Measurements from ENCODE around the gene PRDM16. TPM values are rescaled to one million over a fixed set of nuclear protein-coding genes. Genes with fewer than 3 reads are reported as not detected.

Gene PRDM16
- total and polyA plus RNA-seq, 2 of the 4 experiments (the other 2 are of a cell fraction) = 0.02 TPM; not detected in 1

- TF ChIP-seq FOS (IDR thresholded peaks at IDR 0.05; ENCODE audit: low read depth, low read length) = no peak
- no peak for TF ChIP-seq CEBPB (IDR thresholded peaks at IDR 0.05; ENCODE audit: low read depth, low read length)
- no peak for TF ChIP-seq CHD1 (IDR thresholded peaks at IDR 0.05; ENCODE audit: low read depth, low read length)
- no peak for TF ChIP-seq USF2 (IDR thresholded peaks at IDR 0.05; ENCODE audit: low read depth, low read length)
- no peak for TF ChIP-seq SMC3 (IDR thresholded peaks at IDR 0.05; ENCODE audit: low read depth, low read length)
- TF ChIP-seq NFE2L2 (IDR thresholded peaks at IDR 0.05; ENCODE audit: low read depth, low read length) = no peak
- TF ChIP-seq RFX5 (IDR thresholded peaks at IDR 0.05; ENCODE audit: low read depth, low read length) = no peak
- TF ChIP-seq MXI1 (IDR thresholded peaks at IDR 0.05; ENCODE audit: borderline replicate concordance, low read depth, low read length) = no peak
- TF ChIP-seq MAFK (IDR thresholded peaks at IDR 0.05; ENCODE audit: low read depth, low read length) = no peak
- TF ChIP-seq MAZ (IDR thresholded peaks at IDR 0.05; ENCODE audit: borderline replicate concordance, low read depth, low read length) = no peak
- TF ChIP-seq RCOR1 (IDR thresholded peaks at IDR 0.05; ENCODE audit: insufficient replicate concordance, low read length) = no peak
- no peak for TF ChIP-seq CTCF (conservative IDR thresholded peaks at IDR 0.05; ENCODE audit: low read depth, low read length)
- TF ChIP-seq RAD21 (IDR thresholded peaks at IDR 0.05; ENCODE audit: low read length) = no peak
- no peak for TF ChIP-seq ELK1 (IDR thresholded peaks at IDR 0.05; ENCODE audit: borderline replicate concordance, low read depth, low read length)
- TF ChIP-seq POLR2A (IDR thresholded peaks at IDR 0.05; ENCODE audit: low read depth, low read length) = no peak
- TF ChIP-seq BHLHE40 (IDR thresholded peaks at IDR 0.05; ENCODE audit: low read depth, low read length) = no peak
- ChIA-PET CTCF (no interaction called here), POLR2A (ENCODE audit: unreplicated experiment) (no interaction called here)
- Histone ChIP-seq H3K9me1 (ENCODE audit: insufficient read depth, low read length) (no peaks in the 10 kb centered on the region), H3K56ac (ENCODE audit: extremely low read depth, insufficient read depth, low read length) (no peak overlapping the region), H3K27ac (ENCODE audit: insufficient read depth, low read length) (no peak overlapping the region), H4K8ac (ENCODE audit: low read depth in 2 of 2, low read length in 2 of 2) (no peak overlapping the region), H2AFZ (replicated peaks; ENCODE audit: low read length, poor library complexity) (no peak overlapping the region), H3K14ac (replicated peaks; ENCODE audit: low read depth, low read length) (no peak overlapping the region), H4K5ac (ENCODE audit: low read depth, low read length) (no peak overlapping the region), H3K9me3 (ENCODE audit: control insufficient read depth, insufficient read depth, low read length) (no peaks in the 10 kb centered on the region), H3K18ac (ENCODE audit: low read depth, low read length) (no peak overlapping the region), H3K4me3 (ENCODE audit: insufficient read depth, low read depth, low read length) (no peak overlapping the region), H3K23ac (ENCODE audit: low read depth, low read length) (no peak overlapping the region), H2AK5ac (ENCODE audit: low read depth, low read length) (no peak overlapping the region), H3K4me1 (ENCODE audit: control insufficient read depth, insufficient read depth, low read length) (no peaks in the 10 kb centered on the region), H3K4ac (ENCODE audit: low read depth, low read length) (no peak overlapping the region), H2BK5ac (ENCODE audit: low read depth, low read length, poor library complexity, severe bottlenecking) (no peak overlapping the region), H4K91ac (ENCODE audit: insufficient read depth, low read depth, low read length) (no peak overlapping the region), H3K79me1 (ENCODE audit: low read depth in 1 of 2, low read length in 2 of 2) (no peaks in the 10 kb centered on the region), H3K27me3 (ENCODE audit: control insufficient read depth, insufficient read depth, low read length) (peaks cover 22% of the 10 kb centered on the region), H3K36me3 (ENCODE audit: control insufficient read depth, insufficient read depth, low read length) (no peaks in the 10 kb centered on the region), H2BK15ac (ENCODE audit: low read depth, low read length) (no peak overlapping the region), H2BK20ac (ENCODE audit: low read depth, low read length) (no peak overlapping the region), H4K20me1 (ENCODE audit: insufficient read depth, low read length) (no peaks in the 10 kb centered on the region), H2AK9ac (replicated peaks; ENCODE audit: low read depth, low read length, poor library complexity) (no peak overlapping the region), H3K9ac (ENCODE audit: low read depth, low read length) (no peak overlapping the region), H2BK120ac (ENCODE audit: low read depth, low read length) (no peak overlapping the region), H3K4me2 (ENCODE audit: low read depth, low read length) (no peak overlapping the region)
- ATAC-seq (ENCODE audit: low read depth) = no peak
- intact Hi-C loops (cut with micrococcal nuclease) = no loop called here
- DNase-seq = no peak
- 61% methylated on average over 5 of the region's 24 CpGs; no CpG with 5 or more reads in 1 of the 2 experiments for WGBS, 2 experiments (ENCODE audit: extremely low coverage in 2 of 2, insufficient read length in 1 of 2)
- no TSS peak for BruUV-seq (replicated peaks)
- dilution Hi-C loops (cut with HindIII; ENCODE audit: low sequenced_read_pairs, unreplicated experiment) = no loop called here
- in situ Hi-C loops (cut with MboI; ENCODE audit: low sequenced_read_pairs) = no loop called here
Measured at GRCh38 chr1:3078871-3079270, 9.9 kb downstream of the PRDM16 start.
